CD4-positive, alpha-beta T cell treated with Interleukin-21 for 1 hour (primary cell): ENCODE results near the gene USP17L11.
"Not testable (repeated sequence)": the region's sequence is repeated elsewhere in the genome, so short reads cannot be mapped to it uniquely, and the experiment has no call there.

Source experiments
- DNase-seq: peaks from one replicate; pipeline ENCODE4 v3.0.0-alpha.2; 2020

USP17L11 gene, protein sequence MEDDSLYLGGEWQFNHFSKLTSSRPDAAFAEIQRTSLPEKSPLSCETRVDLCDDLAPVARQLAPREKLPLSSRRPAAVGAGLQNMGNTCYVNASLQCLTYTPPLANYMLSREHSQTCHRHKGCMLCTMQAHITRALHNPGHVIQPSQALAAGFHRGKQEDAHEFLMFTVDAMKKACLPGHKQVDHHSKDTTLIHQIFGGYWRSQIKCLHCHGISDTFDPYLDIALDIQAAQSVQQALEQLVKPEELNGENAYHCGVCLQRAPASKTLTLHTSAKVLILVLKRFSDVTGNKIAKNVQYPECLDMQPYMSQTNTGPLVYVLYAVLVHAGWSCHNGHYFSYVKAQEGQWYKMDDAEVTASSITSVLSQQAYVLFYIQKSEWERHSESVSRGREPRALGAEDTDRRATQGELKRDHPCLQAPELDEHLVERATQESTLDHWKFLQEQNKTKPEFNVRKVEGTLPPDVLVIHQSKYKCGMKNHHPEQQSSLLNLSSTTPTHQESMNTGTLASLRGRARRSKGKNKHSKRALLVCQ

DNA sequence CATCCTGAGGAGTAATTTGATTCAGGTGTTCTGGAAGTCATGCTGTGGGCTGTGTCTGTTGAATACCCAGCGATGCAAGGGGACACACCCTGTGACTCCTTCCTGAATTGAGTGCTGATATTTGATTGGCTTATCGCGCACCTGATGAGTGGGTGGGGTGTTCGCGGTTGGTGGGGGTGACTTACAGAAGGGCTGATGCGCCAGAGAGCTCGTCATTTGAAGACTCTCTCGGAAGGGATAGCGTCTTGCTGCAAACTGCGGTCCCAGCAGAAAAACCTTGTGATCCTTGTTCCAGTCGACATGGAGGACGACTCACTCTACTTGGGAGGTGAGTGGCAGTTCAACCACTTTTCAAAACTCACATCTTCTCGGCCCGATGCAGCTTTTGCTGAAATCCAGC, at the start of gene USP17L11:
TSS of gene USP17L11 (plus strand) at position 301 of the 400 bp plus-strand sequence. CDS start at position 301, 0 bp downstream.
- DNase-seq = not testable (repeated sequence)

DNA sequence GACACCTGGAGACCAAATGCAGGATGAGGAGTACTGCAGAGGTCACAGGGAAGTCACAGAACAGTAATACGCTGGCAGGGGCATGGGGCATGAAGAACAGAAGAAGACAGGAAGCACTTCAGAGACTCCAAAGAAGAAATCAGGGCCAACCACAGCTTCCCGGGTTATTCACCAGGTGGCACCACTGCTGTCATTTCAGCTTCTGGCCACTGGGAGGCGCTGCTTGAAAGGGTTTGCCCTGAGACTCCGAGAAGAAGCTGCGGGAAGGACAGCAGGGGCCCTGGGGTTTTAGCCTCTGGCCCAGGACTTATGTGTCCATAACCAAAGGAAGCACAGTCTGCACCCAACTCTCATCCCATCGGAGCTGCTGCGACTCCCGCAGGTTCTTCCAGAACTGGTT, 49.2 kb upstream of the USP17L11 start:
- peak; percentile 67 for DNase-seq

DNA sequence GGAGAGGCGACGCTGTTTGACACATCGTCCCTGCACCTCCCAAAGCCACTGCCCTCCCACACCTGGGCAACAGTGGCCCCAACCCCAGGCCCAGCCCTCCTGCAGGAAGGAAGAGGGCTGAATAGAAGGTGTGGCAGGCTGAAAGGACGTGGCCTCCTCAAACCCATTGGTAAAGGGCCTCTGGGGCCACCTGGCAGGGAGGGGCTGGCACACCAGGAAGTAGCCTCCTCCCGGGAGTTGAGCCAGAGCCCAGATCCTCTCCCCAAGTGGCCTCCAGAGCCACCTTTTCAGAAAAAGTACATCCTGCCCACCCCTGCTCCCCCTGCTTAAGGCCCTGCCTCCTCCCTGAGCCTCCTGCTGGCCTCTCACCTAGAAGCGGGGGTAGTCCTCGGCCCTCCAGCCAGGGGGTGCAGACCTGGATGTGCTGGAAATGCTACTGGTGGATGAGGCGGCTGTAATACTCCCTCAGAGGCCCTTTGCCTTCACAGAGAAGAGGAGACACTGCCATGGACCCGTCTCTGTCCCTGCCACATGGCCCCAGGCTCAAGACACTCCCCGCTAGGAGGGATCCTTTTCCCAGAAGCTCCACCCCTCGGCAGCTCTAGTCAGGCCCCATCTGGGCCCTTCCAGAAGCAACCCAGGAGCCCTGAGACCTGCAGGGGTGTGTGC, 45.3 kb upstream of the USP17L11 start, which contains the start of gene FAM90A26:
TSS of gene FAM90A26 (plus strand) at position 619 of the 669 bp plus-strand sequence. CDS start 2,764 bp downstream, outside the sequence.
- DNase-seq = not testable (repeated sequence)

DNA sequence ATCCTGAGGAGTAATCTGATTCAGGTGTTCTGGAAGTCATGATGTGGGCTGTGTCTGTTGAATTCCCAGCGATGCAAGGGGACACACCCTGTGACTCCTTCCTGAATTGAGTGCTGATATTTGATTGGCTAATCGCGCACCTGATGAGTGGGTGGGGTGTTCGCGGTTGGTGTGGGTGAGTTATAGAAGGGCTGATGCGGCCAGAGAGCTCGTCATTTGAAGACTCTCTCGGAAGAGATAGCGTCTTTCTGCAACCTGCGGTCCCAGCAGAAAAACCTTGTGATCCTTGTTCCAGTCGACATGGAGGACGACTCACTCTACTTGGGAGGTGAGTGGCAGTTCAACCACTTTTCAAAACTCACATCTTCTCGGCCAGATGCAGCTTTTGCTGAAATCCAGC, 4.8 kb upstream of the USP17L11 start, which contains the start of gene USP17L10:
TSS of gene USP17L10 (plus strand) at position 301 of the 400 bp plus-strand sequence. CDS start at position 301, 0 bp downstream.
- DNase-seq = not testable (repeated sequence)

DNA sequence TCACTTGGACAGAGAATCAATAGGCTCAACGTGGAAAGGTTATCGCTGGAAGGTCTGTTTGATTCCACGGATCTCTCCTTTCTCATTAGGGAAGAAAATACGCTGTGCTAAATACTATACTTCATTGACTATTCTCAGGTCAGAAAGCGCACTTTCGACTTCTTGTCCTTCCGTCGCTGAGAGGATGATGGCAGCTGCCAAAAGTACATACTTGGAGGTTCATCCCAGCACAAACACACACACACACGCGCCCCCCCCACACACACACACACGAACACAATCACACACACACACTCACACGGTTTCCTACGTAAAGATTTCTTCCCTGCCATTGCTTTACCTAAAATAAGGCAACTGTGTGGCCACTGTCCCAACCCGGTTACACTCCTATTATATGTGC, 504 bp upstream of the USP17L11 start:
- not testable (repeated sequence) for DNase-seq

DNA sequence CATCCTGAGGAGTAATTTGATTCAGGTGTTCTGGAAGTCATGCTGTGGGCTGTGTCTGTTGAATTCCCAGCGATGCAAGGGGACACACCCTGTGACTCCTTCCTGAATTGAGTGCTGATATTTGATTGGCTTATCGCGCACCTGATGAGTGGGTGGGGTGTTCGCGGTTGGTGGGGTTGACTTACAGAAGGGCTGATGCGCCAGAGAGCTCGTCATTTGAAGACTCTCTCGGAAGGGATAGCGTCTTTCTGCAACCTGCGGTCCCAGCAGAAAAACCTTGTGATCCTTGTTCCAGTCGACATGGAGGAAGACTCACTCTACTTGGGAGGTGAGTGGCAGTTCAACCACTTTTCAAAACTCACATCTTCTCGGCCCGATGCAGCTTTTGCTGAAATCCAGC, 4.6 kb downstream of the USP17L11 start, which contains the start of gene USP17L12:
TSS of gene USP17L12 (plus strand) at position 301 of the 400 bp plus-strand sequence. CDS start at position 301, 0 bp downstream.
- not testable (repeated sequence) for DNase-seq

DNA sequence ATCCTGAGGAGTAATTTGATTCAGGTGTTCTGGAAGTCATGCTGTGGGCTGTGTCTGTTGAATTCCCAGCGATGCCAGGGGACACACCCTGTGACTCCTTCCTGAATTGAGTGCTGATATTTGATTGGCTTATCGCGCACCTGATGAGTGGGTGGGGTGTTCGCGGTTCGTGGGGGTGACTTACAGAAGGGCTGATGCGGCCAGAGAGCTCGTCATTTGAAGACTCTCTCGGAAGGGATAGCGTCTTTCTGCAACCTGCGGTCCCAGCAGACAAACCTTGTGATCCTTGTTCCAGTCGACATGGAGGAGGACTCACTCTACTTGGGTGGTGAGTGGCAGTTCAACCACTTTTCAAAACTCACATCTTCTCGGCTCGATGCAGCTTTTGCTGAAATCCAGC, 9.4 kb downstream of the USP17L11 start, which contains the start of gene USP17L13:
TSS of gene USP17L13 (plus strand) at position 301 of the 400 bp plus-strand sequence. CDS start at position 301, 0 bp downstream.
- DNase-seq = not testable (repeated sequence)

DNA sequence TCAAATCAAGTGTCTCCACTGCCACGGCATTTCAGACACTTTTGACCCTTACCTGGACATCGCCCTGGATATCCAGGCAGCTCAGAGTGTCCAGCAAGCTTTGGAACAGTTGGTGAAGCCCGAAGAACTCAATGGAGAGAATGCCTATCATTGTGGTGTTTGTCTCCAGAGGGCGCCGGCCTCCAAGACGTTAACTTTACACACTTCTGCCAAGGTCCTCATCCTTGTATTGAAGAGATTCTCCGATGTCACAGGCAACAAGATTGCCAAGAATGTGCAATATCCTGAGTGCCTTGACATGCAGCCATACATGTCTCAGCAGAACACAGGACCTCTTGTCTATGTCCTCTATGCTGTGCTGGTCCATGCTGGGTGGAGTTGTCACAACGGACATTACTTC, 15.0 kb downstream of the USP17L11 start:
- DNase-seq = not testable (repeated sequence)

DNA sequence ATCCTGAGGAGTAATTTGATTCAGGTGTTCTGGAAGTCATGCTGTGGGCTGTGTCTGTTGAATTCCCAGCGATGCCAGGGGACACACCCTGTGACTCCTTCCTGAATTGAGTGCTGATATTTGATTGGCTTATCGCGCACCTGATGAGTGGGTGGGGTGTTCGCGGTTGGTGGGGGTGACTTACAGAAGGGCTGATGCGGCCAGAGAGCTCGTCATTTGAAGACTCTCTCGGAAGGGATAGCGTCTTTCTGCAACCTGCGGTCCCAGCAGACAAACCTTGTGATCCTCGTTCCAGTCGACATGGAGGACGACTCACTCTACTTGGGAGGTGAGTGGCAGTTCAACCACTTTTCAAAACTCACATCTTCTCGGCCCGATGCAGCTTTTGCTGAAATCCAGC, 18.9 kb downstream of the USP17L11 start, which contains the start of gene USP17L15:
TSS of gene USP17L15 (plus strand) at position 301 of the 400 bp plus-strand sequence. CDS start at position 301, 0 bp downstream.
- not testable (repeated sequence) for DNase-seq

DNA sequence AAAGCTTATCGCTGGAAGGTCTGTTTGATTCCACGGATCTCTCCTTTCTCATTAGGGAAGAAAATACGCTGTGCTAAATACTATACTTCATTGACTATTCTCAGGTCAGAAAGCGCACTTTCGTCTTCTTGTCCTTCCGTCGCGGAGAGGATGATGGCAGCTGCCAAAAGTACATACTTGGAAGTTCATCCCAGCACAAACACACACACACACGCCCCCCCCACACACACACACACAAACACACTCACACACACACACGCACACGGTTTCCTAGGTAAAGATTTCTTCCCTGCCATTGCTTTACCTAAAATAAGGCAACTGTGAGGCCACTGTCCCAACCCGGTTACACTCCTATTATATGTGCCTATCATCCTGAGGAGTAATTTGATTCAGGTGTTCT, 23.3 kb downstream of the USP17L11 start:
- not testable (repeated sequence) for DNase-seq

DNA sequence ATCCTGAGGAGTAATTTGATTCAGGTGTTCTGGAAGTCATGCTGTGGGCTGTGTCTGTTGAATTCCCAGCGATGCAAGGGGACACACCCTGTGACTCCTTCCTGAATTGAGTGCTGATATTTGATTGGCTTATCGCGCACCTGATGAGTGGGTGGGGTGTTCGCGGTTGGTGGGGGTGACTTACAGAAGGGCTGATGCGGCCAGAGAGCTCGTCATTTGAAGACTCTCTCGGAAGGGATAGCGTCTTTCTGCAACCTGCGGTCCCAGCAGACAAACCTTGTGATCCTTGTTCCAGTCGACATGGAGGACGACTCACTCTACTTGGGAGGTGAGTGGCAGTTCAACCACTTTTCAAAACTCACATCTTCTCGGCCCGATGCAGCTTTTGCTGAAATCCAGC, 28.4 kb downstream of the USP17L11 start, which contains the start of gene USP17L17:
TSS of gene USP17L17 (plus strand) at position 301 of the 400 bp plus-strand sequence. CDS start at position 301, 0 bp downstream.
- DNase-seq = not testable (repeated sequence)

DNA sequence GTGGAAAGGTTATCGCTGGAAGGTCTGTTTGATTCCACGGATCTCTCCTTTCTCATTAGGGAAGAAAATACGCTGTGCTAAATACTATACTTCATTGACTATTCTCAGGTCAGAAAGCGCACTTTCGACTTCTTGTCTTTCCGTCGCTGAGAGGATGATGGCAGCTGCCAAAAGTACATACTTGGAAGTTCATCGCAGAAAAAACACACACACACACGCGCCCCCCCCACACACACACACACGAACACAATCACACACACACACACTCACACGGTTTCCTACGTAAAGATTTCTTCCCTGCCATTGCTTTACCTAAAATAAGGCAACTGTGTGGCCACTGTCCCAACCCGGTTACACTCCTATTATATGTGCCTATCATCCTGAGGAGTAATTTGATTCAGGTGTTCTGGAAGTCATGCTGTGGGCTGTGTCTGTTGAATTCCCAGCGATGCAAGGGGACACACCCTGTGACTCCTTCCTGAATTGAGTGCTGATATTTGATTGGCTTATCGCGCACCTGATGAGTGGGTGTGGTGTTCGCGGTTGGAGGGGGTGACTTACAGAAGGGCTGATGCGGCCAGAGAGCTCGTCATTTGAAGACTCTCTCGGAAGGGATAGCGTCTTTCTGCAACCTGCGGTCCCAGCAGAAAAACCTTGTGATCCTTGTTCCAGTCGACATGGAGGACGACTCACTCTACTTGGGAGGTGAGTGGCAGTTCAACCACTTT, 32.9 kb downstream of the USP17L11 start, which contains the start of gene USP17L18:
TSS of gene USP17L18 (plus strand) at position 678 of the 728 bp plus-strand sequence. CDS start at position 678, 0 bp downstream.
- DNase-seq = not testable (repeated sequence)

DNA sequence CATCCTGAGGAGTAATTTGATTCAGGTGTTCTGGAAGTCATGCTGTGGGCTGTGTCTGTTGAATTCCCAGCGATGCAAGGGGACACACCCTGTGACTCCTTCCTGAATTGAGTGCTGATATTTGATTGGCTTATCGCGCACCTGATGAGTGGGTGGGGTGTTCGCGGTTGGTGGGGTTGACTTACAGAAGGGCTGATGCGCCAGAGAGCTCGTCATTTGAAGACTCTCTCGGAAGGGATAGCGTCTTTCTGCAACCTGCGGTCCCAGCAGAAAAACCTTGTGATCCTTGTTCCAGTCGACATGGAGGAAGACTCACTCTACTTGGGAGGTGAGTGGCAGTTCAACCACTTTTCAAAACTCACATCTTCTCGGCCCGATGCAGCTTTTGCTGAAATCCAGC, 37.9 kb downstream of the USP17L11 start, which contains the start of gene USP17L19:
TSS of gene USP17L19 (plus strand) at position 301 of the 400 bp plus-strand sequence. CDS start at position 301, 0 bp downstream.
- DNase-seq = not testable (repeated sequence)

DNA sequence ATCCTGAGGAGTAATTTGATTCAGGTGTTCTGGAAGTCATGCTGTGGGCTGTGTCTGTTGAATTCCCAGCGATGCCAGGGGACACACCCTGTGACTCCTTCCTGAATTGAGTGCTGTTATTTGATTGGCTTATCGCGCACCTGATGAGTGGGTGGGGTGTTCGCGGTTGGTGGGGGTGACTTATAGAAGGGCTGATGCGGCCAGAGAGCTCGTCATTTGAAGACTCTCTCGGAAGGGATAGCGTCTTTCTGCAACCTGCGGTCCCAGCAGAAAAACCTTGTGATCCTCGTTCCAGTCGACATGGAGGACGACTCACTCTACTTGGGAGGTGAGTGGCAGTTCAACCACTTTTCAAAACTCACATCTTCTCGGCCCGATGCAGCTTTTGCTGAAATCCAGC, 42.6 kb downstream of the USP17L11 start, which contains the start of gene USP17L20:
TSS of gene USP17L20 (plus strand) at position 301 of the 400 bp plus-strand sequence. CDS start at position 301, 0 bp downstream.
- DNase-seq = not testable (repeated sequence)

DNA sequence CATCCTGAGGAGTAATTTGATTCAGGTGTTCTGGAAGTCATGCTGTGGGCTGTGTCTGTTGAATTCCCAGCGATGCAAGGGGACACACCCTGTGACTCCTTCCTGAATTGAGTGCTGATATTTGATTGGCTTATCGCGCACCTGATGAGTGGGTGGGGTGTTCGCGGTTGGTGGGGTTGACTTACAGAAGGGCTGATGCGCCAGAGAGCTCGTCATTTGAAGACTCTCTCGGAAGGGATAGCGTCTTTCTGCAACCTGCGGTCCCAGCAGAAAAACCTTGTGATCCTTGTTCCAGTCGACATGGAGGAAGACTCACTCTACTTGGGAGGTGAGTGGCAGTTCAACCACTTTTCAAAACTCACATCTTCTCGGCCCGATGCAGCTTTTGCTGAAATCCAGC, 47.4 kb downstream of the USP17L11 start, which contains the start of gene USP17L21:
TSS of gene USP17L21 (plus strand) at position 301 of the 400 bp plus-strand sequence. CDS start at position 301, 0 bp downstream.
- not testable (repeated sequence) for DNase-seq
